ENCODE data around the gene FOXK1. TPM values are rescaled to one million over a fixed set of nuclear protein-coding genes. Genes with fewer than 3 reads are reported as not detected.

FOXK1 gene
- total and polyA plus RNA-seq, 8 donors = 3.9 to 20.6 (median 15.5) TPM

GRCh38 chr7:4703532-4703931 lies 21.4 kb downstream of the FOXK1 start:
- no peak for ATAC-seq
- TF ChIP-seq CTCF (IDR thresholded peaks at IDR 0.05) = no peak
- no peak for DNase-seq
- 88 to 96% methylated on average over 9 of the region's 9 CpGs for WGBS, 2 donors
- FAIRE-seq = no peak
- Histone ChIP-seq H3K4me3 (no peak overlapping the region), H3K27ac (no peak overlapping the region), H3K27me3 (no peaks in the 10 kb centered on the region), H3K9me3 (no peaks in the 10 kb centered on the region), H3K36me3 (no peaks in the 10 kb centered on the region), H3K4me1 (no peaks in the 10 kb centered on the region)
- intact Hi-C loops (cut with DNase I) = no loop called here

- H3K4me1 ChIP-seq = no peaks in the 10 kb centered on the region
- H3K36me3 ChIP-seq = no peaks in the 10 kb centered on the region
- no peak for TF ChIP-seq CTCF (IDR thresholded peaks at IDR 0.05)
- H3K9me3 ChIP-seq = no peaks in the 10 kb centered on the region
- intact Hi-C loops (cut with DNase I) = no loop called here
- no peaks in the 10 kb centered on the region for H3K27me3 ChIP-seq
- WGBS, 2 donors = 81 to 82% methylated on average over 21 of the region's 21 CpGs
- H3K27ac ChIP-seq = peak overlapping the region in 1 of 4 donors; percentile 3
- no peak overlapping the region for H3K4me3 ChIP-seq
- FAIRE-seq (no peak), ATAC-seq (no peak), DNase-seq (peak in 1 of 6 donors; percentile 25)
Measured at GRCh38 chr7:4706384-4707216, 24.5 kb downstream of the FOXK1 start.

DNA sequence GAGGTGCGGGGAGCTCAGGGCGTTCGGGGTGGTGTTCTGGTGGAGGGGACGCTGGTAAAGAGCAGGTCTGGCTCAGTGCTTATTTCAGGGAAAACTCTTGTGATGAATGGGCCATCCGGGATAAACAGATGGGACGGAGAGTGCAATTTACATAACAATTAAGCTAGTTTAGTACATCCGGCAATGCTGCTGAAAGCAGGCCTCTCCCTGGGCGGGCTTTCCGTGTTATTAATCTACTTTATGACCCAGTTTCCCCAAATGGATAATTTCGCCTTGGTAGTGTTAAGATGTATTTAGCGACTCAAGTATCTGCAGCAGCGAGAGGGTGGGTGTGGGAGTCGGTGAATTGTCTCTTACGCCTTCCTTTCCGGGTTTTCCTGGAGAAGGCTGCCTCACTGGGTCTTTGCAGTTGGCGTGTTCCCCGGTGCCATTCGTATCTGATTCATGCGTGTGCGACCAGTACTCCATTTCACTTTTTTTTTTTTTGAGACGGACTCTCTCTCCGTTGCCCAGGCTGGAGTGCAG lies 25.2 kb downstream of the FOXK1 start:
- Histone ChIP-seq H3K9me3 (no peaks in the 10 kb centered on the region), H3K27me3 (no peaks in the 10 kb centered on the region), H3K27ac (no peak overlapping the region), H3K4me3 (no peak overlapping the region), H3K36me3 (no peaks in the 10 kb centered on the region), H3K4me1 (no peaks in the 10 kb centered on the region)
- TF ChIP-seq CTCF (IDR thresholded peaks at IDR 0.05) = no peak
- no peak for FAIRE-seq
- no peak for ATAC-seq
- intact Hi-C loops (cut with DNase I) = no loop called here
- DNase-seq = no peak
- 87 to 88% methylated on average over 22 of the region's 22 CpGs for WGBS, 2 donors

DNA sequence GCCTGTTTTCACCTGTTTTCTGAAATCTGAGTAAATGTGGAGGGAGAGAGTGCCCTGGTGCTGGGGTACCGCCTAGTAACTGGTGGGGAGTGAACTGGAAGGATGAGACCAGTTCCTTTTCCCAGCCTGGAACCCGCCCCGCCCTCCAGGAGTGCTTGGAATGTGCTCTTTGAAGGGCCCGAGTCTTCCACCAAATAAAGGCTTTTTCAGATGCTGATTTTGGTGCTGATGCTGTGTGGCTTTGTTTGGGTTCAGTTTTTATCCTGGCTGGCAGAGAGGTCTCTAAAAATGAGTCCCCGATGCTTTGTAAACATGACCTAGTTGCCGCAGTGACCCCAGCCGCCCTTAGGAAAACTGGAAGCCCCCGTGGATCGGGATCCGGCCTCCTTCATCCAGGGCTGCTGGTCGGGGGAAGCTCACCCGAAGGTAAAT lies 25.9 kb downstream of the FOXK1 start:
- peak in 1 of 6 donors; percentile 25 for DNase-seq
- Histone ChIP-seq H3K4me1 (no peaks in the 10 kb centered on the region), H3K36me3 (no peaks in the 10 kb centered on the region), H3K4me3 (no peak overlapping the region), H3K27me3 (no peaks in the 10 kb centered on the region), H3K9me3 (no peaks in the 10 kb centered on the region), H3K27ac (no peak overlapping the region)
- no peak for FAIRE-seq
- TF ChIP-seq CTCF (IDR thresholded peaks at IDR 0.05) = no peak
- ATAC-seq = no peak
- intact Hi-C loops (cut with DNase I) = no loop called here
- 80 to 82% methylated on average over 12 of the region's 12 CpGs for WGBS, 2 donors

DNA sequence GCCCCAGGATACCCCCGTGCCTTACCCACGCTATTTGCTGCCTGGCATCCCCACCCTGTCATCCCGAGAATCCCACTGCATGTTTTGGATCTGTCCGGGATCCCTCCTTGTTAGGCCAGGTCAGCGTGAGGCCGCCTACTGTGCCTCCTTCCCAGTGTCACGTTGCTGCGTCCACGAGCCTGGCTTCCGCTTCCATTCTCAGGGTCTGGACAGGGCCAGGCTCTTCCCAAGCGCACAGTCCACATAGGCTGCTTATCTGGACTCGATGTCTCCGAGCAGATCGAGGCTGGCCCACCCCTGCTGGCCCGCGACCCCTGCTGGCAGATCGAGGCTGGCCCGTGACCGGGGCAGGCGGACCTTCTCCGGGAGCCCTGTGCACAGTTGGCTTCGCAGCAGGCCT lies 27.1 kb downstream of the FOXK1 start:
- Histone ChIP-seq H3K27ac (no peak overlapping the region), H3K36me3 (no peaks in the 10 kb centered on the region), H3K27me3 (no peaks in the 10 kb centered on the region), H3K4me1 (no peaks in the 10 kb centered on the region), H3K9me3 (no peaks in the 10 kb centered on the region), H3K4me3 (no peak overlapping the region)
- intact Hi-C loops (cut with DNase I) = no loop called here
- TF ChIP-seq CTCF (IDR thresholded peaks at IDR 0.05) = no peak
- 91 to 92% methylated on average over 22 of the region's 22 CpGs for WGBS, 2 donors
- ATAC-seq (no peak), FAIRE-seq (no peak), DNase-seq (peak in 1 of 6 donors; percentile 57)
